Measurements from ENCODE around the gene TCP10L. TPM values are rescaled to one million over a fixed set of nuclear protein-coding genes. Genes with fewer than 3 reads are reported as not detected.

TCP10L gene
- total and polyA plus RNA-seq, 4 donors = 1.1 to 8.0 (median 2.8) TPM

GRCh38 chr21:32581732-32582131 is 3.6 kb downstream of the TCP10L start (continued):
- TF ChIP-seq, protein P1, sequence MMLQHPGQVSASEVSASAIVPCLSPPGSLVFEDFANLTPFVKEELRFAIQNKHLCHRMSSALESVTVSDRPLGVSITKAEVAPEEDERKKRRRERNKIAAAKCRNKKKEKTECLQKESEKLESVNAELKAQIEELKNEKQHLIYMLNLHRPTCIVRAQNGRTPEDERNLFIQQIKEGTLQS (IDR thresholded peaks at IDR 0.05) = no peak
- no peak for TF ChIP-seq FOXA1 (IDR thresholded peaks at IDR 0.05)
- no peak for TF ChIP-seq RXRA (IDR thresholded peaks at IDR 0.05)
- TF ChIP-seq EGR1 (IDR thresholded peaks at IDR 0.05; ENCODE audit: low read depth in 2 of 2) = no peak
- TF ChIP-seq TAF1 (conservative IDR thresholded peaks at IDR 0.05) = no peak
- TF ChIP-seq FOXA2 (IDR thresholded peaks at IDR 0.05) = no peak
- no peak for TF ChIP-seq GABPA (IDR thresholded peaks at IDR 0.05 in 1 of 2, conservative IDR thresholded peaks at IDR 0.05 in 1 of 2)

- Histone ChIP-seq H3K27me3 (ENCODE audit: control insufficient read depth in 4 of 4, insufficient read depth in 4 of 4, low read length in 3 of 4) (no peaks in the 10 kb centered on the region), H3K36me3 (ENCODE audit: control insufficient read depth in 4 of 4, insufficient read depth in 3 of 4, low read depth in 1 of 4, low read length in 3 of 4) (no peaks in the 10 kb centered on the region), H3K27ac (ENCODE audit: low read depth in 1 of 2, low read length in 2 of 2) (no peak overlapping the region), H3K4me1 (ENCODE audit: control insufficient read depth in 4 of 4, insufficient read depth in 4 of 4, low read length in 3 of 4) (peaks cover 0 to 8% (median 0%) of the 10 kb centered on the region in 4 donors), H3K9me3 (ENCODE audit: control insufficient read depth in 4 of 4, low read length in 3 of 4) (no peaks in the 10 kb centered on the region), H3K9ac (ENCODE audit: low read depth in 1 of 2, low read length in 2 of 2) (no peak overlapping the region), H3K4me3 (ENCODE audit: low read depth in 1 of 3, low read length in 3 of 3) (no peak overlapping the region)
- no peak for TF ChIP-seq FOXA1 (IDR thresholded peaks at IDR 0.05)
- TF ChIP-seq, protein P2, sequence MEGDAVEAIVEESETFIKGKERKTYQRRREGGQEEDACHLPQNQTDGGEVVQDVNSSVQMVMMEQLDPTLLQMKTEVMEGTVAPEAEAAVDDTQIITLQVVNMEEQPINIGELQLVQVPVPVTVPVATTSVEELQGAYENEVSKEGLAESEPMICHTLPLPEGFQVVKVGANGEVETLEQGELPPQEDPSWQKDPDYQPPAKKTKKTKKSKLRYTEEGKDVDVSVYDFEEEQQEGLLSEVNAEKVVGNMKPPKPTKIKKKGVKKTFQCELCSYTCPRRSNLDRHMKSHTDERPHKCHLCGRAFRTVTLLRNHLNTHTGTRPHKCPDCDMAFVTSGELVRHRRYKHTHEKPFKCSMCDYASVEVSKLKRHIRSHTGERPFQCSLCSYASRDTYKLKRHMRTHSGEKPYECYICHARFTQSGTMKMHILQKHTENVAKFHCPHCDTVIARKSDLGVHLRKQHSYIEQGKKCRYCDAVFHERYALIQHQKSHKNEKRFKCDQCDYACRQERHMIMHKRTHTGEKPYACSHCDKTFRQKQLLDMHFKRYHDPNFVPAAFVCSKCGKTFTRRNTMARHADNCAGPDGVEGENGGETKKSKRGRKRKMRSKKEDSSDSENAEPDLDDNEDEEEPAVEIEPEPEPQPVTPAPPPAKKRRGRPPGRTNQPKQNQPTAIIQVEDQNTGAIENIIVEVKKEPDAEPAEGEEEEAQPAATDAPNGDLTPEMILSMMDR (IDR thresholded peaks at IDR 0.05; ENCODE audit: low read depth, low read length, missing input control) = no peak
- no peak for TF ChIP-seq YY1 (IDR thresholded peaks at IDR 0.05)
- TF ChIP-seq JUND (IDR thresholded peaks at IDR 0.05) = no peak
- no peak for TF ChIP-seq MAX (IDR thresholded peaks at IDR 0.05)
- TF ChIP-seq HNF4A (conservative IDR thresholded peaks at IDR 0.05) = no peak
- TF ChIP-seq GABPA (IDR thresholded peaks at IDR 0.05 in 1 of 2, conservative IDR thresholded peaks at IDR 0.05 in 1 of 2) = no peak
- no peak for TF ChIP-seq RXRA (IDR thresholded peaks at IDR 0.05)
- TF ChIP-seq EGR1 (IDR thresholded peaks at IDR 0.05; ENCODE audit: low read depth in 2 of 2) = no peak
- TF ChIP-seq, protein P3, sequence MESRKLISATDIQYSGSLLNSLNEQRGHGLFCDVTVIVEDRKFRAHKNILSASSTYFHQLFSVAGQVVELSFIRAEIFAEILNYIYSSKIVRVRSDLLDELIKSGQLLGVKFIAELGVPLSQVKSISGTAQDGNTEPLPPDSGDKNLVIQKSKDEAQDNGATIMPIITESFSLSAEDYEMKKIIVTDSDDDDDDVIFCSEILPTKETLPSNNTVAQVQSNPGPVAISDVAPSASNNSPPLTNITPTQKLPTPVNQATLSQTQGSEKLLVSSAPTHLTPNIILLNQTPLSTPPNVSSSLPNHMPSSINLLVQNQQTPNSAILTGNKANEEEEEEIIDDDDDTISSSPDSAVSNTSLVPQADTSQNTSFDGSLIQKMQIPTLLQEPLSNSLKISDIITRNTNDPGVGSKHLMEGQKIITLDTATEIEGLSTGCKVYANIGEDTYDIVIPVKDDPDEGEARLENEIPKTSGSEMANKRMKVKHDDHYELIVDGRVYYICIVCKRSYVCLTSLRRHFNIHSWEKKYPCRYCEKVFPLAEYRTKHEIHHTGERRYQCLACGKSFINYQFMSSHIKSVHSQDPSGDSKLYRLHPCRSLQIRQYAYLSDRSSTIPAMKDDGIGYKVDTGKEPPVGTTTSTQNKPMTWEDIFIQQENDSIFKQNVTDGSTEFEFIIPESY (IDR thresholded peaks at IDR 0.05) = no peak
- TF ChIP-seq HNF4G (IDR thresholded peaks at IDR 0.05) = no peak
- no peak for TF ChIP-seq NR2F2 (IDR thresholded peaks at IDR 0.05)
- no peak for TF ChIP-seq RAD21 (IDR thresholded peaks at IDR 0.05)
- TF ChIP-seq, protein P1 (IDR thresholded peaks at IDR 0.05) = no peak
- TF ChIP-seq, protein P4, sequence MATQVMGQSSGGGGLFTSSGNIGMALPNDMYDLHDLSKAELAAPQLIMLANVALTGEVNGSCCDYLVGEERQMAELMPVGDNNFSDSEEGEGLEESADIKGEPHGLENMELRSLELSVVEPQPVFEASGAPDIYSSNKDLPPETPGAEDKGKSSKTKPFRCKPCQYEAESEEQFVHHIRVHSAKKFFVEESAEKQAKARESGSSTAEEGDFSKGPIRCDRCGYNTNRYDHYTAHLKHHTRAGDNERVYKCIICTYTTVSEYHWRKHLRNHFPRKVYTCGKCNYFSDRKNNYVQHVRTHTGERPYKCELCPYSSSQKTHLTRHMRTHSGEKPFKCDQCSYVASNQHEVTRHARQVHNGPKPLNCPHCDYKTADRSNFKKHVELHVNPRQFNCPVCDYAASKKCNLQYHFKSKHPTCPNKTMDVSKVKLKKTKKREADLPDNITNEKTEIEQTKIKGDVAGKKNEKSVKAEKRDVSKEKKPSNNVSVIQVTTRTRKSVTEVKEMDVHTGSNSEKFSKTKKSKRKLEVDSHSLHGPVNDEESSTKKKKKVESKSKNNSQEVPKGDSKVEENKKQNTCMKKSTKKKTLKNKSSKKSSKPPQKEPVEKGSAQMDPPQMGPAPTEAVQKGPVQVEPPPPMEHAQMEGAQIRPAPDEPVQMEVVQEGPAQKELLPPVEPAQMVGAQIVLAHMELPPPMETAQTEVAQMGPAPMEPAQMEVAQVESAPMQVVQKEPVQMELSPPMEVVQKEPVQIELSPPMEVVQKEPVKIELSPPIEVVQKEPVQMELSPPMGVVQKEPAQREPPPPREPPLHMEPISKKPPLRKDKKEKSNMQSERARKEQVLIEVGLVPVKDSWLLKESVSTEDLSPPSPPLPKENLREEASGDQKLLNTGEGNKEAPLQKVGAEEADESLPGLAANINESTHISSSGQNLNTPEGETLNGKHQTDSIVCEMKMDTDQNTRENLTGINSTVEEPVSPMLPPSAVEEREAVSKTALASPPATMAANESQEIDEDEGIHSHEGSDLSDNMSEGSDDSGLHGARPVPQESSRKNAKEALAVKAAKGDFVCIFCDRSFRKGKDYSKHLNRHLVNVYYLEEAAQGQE (IDR thresholded peaks at IDR 0.05) = no peak
- no peak for TF ChIP-seq FOXA2 (IDR thresholded peaks at IDR 0.05)
- TF ChIP-seq TAF1 (conservative IDR thresholded peaks at IDR 0.05) = no peak
- no peak for TF ChIP-seq SP1 (IDR thresholded peaks at IDR 0.05)
- 97% methylated on average over 13 of the region's 13 CpGs for WGBS
- DNase-seq (ENCODE audit: low spot score) = no peak
These were observed 4.4 kb downstream of the TCP10L start for GRCh38 chr21:32580949-32581348.
